Measurements from ENCODE around the gene MRPL52. TPM values are rescaled to one million over a fixed set of nuclear protein-coding genes. Genes with fewer than 3 reads are reported as not detected.

The MRPL52 gene
- total and polyA plus RNA-seq, 2 of the 13 experiments (the other 11 are each of a cell fraction or from before 2014, with no cell fraction given), result 118 to 329 TPM

DNA sequence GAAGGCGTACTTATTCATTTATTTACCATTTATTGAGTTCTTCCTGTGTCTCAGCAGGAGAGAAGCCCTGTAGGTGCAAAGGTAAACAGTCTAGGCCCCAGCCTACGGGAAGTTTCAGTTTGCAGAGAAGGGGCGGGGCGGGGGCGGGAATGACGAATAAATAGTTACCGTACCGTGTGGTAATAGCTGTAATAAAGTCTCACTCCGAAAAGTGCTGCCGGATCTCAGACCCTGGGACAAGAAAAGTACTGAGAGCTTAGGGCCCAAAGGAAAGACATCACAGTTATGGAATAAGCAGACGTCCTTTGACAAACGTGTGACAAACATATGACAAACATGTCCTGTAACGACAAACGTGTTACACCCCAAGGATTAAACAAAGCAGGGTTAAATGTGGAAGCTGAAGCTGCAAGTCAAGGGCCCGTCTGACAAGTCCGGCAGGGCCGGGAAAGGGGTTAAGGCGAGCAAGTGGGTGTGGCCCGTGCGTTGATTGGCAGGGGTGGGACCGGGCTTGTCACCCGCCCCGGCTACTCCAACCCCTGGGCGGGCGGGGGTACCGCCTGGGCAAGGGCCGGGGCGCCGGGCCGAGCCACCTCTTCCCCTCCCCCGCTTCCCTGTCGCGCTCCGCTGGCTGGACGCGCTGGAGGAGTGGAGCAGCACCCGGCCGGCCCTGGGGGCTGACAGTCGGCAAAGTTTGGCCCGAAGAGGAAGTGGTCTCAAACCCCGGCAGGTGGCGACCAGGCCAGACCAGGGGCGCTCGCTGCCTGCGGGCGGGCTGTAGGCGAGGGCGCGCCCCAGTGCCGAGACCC, 41.7 kb downstream of the MRPL52 start, which contains the start of gene LRP10 (continued):
- TF ChIP-seq ZFP62 (CRISPR knock-in tag; IDR thresholded peaks at IDR 0.05) (no peak; the same call in 1 of the 2 replicates), PAWR (CRISPR knock-in tag; IDR thresholded peaks at IDR 0.05; ENCODE audit: borderline replicate concordance) (0 out of 2 replicates have a peak, but pooled peaks have one; percentile 92), SP140L (CRISPR knock-in tag; IDR thresholded peaks at IDR 0.05; ENCODE audit: borderline replicate concordance) (0 out of 2 replicates have a peak, but pooled peaks have one; percentile 38)
- TF ChIP-seq, protein P1, sequence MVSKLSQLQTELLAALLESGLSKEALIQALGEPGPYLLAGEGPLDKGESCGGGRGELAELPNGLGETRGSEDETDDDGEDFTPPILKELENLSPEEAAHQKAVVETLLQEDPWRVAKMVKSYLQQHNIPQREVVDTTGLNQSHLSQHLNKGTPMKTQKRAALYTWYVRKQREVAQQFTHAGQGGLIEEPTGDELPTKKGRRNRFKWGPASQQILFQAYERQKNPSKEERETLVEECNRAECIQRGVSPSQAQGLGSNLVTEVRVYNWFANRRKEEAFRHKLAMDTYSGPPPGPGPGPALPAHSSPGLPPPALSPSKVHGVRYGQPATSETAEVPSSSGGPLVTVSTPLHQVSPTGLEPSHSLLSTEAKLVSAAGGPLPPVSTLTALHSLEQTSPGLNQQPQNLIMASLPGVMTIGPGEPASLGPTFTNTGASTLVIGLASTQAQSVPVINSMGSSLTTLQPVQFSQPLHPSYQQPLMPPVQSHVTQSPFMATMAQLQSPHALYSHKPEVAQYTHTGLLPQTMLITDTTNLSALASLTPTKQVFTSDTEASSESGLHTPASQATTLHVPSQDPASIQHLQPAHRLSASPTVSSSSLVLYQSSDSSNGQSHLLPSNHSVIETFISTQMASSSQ (IDR thresholded peaks at IDR 0.05; ENCODE audit: low read depth), result peak; percentile 69
- TF ChIP-seq, protein P1 (CRISPR knock-in tag; IDR thresholded peaks at IDR 0.05; ENCODE audit: borderline replicate concordance), result peak; percentile 68
- TF ChIP-seq, protein P2, sequence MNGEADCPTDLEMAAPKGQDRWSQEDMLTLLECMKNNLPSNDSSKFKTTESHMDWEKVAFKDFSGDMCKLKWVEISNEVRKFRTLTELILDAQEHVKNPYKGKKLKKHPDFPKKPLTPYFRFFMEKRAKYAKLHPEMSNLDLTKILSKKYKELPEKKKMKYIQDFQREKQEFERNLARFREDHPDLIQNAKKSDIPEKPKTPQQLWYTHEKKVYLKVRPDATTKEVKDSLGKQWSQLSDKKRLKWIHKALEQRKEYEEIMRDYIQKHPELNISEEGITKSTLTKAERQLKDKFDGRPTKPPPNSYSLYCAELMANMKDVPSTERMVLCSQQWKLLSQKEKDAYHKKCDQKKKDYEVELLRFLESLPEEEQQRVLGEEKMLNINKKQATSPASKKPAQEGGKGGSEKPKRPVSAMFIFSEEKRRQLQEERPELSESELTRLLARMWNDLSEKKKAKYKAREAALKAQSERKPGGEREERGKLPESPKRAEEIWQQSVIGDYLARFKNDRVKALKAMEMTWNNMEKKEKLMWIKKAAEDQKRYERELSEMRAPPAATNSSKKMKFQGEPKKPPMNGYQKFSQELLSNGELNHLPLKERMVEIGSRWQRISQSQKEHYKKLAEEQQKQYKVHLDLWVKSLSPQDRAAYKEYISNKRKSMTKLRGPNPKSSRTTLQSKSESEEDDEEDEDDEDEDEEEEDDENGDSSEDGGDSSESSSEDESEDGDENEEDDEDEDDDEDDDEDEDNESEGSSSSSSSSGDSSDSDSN (CRISPR knock-in tag; IDR thresholded peaks at IDR 0.05), result peak; percentile 98
- TF ChIP-seq, protein P3, sequence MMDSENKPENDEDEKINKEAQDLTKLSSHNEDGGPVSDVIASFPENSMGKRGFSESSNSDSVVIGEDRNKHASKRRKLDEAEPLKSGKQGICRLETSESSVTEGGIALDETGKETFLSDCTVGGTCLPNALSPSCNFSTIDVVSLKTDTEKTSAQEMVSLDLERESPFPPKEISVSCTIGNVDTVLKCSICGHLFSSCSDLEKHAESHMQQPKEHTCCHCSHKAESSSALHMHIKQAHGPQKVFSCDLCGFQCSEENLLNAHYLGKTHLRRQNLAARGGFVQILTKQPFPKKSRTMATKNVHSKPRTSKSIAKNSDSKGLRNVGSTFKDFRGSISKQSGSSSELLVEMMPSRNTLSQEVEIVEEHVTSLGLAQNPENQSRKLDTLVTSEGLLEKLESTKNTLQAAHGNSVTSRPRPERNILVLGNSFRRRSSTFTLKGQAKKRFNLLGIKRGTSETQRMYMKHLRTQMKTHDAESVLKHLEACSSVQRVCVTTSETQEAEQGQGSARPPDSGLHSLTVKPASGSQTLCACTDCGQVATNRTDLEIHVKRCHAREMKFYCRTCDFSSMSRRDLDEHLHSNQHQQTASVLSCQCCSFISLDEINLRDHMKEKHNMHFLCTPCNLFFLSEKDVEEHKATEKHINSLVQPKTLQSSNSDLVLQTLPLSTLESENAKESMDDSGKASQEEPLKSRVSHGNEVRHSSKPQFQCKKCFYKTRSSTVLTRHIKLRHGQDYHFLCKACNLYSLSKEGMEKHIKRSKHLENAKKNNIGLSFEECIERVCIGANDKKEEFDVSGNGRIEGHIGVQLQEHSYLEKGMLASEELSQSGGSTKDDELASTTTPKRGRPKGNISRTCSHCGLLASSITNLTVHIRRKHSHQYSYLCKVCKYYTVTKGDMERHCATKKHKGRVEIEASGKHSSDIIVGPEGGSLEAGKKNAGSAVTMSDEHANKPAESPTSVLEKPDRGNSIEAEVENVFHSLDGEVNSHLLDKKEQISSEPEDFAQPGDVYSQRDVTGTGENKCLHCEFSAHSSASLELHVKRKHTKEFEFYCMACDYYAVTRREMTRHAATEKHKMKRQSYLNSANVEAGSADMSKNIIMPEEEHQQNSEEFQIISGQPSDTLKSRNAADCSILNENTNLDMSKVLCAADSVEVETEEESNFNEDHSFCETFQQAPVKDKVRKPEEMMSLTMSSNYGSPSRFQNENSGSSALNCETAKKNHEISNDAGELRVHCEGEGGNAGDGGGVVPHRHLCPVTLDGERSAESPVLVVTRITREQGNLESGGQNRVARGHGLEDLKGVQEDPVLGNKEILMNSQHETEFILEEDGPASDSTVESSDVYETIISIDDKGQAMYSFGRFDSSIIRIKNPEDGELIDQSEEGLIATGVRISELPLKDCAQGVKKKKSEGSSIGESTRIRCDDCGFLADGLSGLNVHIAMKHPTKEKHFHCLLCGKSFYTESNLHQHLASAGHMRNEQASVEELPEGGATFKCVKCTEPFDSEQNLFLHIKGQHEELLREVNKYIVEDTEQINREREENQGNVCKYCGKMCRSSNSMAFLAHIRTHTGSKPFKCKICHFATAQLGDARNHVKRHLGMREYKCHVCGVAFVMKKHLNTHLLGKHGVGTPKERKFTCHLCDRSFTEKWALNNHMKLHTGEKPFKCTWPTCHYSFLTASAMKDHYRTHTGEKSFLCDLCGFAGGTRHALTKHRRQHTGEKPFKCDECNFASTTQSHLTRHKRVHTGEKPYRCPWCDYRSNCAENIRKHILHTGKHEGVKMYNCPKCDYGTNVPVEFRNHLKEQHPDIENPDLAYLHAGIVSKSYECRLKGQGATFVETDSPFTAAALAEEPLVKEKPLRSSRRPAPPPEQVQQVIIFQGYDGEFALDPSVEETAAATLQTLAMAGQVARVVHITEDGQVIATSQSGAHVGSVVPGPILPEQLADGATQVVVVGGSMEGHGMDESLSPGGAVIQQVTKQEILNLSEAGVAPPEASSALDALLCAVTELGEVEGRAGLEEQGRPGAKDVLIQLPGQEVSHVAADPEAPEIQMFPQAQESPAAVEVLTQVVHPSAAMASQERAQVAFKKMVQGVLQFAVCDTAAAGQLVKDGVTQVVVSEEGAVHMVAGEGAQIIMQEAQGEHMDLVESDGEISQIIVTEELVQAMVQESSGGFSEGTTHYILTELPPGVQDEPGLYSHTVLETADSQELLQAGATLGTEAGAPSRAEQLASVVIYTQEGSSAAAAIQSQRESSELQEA (CRISPR knock-in tag; IDR thresholded peaks at IDR 0.05; ENCODE audit: not compliant biosample characterization), result peak; percentile 99
- TF ChIP-seq, protein P4, sequence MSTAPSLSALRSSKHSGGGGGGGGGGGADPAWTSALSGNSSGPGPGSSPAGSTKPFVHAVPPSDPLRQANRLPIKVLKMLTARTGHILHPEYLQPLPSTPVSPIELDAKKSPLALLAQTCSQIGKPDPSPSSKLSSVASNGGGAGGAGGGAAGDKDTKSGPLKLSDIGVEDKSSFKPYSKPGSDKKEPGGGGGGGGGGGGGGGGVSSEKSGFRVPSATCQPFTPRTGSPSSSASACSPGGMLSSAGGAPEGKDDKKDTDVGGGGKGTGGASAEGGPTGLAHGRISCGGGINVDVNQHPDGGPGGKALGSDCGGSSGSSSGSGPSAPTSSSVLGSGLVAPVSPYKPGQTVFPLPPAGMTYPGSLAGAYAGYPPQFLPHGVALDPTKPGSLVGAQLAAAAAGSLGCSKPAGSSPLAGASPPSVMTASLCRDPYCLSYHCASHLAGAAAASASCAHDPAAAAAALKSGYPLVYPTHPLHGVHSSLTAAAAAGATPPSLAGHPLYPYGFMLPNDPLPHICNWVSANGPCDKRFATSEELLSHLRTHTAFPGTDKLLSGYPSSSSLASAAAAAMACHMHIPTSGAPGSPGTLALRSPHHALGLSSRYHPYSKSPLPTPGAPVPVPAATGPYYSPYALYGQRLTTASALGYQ (CRISPR knock-in tag; IDR thresholded peaks at IDR 0.05), result peak; percentile 92

Measured in HepG2 (cell line).